ENCODE results near the gene C19orf53.

Gene C19orf53

DNA sequence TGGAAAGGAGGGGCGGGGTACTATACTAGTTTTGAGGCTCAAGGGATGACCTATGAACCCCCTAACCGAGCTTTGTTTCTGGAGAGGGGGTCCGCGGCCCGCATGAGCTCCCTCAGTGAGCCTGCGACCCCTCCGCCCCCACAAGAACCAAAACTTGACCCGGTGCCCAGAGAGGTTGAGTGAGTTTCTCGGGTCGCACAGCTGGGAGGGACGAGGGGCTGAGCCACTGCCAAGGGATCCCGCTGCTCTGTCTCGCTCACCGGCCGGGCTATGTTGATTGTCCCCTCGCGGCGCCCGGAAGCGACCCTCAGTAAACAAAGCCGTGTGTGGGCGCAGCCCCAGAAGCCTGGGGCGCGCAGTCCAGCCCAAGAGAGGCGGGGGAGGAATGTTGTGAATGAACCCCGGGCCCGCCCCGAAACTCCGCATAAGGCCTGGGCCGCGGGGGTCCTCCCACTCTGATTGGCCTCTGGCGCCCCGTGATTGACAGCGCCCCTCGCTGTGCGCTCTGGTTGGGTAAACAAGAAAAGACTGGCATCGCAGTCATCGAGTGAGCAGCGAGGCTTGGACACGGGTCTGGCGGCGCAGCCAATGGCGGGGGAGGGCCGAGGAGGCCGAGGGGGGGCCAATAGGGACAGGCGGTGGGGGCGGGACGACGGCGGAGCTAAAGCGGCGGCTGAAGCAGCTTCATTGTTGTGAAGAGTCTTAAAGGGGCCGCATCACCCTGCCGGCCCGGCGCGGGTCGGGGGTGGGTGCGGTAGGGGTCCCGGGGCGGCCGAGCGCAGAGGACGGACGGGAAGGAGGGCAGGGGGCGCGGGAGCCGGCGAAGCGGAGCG, 20.7 kb downstream of the C19orf53 start, which contains the start of gene ZSWIM4:
ZSWIM4 (plus strand) TSS at position 687 of the 833 bp plus-strand sequence. CDS start 206 bp downstream, outside the sequence.
- in situ Hi-C loops (cut with MboI; ENCODE audit: low sequenced_read_pairs), result no loop called here

DNA sequence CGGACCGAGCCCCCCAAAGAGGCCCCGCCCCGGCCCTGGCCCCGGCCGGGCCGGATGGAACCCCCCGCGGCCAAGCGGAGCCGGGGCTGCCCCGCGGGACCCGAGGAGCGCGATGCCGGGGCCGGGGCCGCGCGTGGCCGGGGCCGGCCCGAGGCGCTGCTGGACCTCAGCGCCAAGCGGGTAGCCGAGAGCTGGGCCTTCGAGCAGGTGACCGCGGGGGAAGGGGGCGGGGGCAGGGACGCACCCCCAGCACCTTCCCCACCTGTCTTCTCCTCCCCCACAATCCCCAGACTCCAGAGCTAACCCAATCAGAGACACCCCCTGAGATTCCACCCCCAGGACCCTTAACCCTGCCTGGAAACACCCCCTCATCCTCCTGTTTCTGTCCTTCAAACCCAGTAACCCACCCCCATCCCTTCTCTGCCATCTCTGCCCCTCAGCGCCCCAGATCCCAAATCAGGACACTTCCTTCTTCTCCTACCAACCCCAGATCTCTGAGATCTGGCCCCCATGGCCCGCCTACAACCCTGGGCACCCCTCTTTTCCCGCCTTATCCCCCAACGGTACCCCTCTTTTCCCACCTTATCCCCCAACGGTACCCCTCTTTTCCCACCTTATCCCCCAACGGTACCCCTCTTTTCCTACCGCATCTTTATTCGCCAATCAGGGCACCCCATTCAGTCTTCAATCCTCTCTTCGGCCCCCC, 21.5 kb downstream of the C19orf53 start:
- in situ Hi-C loops (cut with MboI; ENCODE audit: low sequenced_read_pairs), result no loop called here

- in situ Hi-C loops (cut with MboI; ENCODE audit: low sequenced_read_pairs), result no loop called here
Observed at GRCh38 chr19:13796301-13797057, 22.2 kb downstream of the C19orf53 start.

GRCh38 chr19:13797058-13797440, 22.8 kb downstream of the C19orf53 start:
- in situ Hi-C loops (cut with MboI; ENCODE audit: low sequenced_read_pairs), result no loop called here

DNA sequence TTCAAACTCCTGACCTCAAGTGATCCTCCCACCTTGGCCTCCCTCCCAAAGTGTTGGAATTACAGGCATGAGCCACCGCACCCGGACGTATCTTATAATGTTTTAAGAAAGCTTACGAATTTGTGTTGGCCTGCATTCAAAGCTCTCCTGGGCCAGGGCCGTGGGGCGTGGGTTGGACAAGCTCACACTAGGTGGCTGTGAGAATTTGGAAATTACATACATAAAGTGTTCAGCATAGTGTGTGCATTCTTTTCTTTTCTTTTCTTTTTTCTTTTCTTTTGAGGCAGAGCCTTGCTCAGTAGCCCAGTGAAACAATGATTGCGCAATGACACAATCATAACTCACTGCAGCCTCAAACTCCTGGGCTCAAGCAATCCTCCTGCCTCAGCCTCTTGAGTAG, 23.6 kb downstream of the C19orf53 start:
- in situ Hi-C loops (cut with MboI; ENCODE audit: low sequenced_read_pairs), result no loop called here

DNA sequence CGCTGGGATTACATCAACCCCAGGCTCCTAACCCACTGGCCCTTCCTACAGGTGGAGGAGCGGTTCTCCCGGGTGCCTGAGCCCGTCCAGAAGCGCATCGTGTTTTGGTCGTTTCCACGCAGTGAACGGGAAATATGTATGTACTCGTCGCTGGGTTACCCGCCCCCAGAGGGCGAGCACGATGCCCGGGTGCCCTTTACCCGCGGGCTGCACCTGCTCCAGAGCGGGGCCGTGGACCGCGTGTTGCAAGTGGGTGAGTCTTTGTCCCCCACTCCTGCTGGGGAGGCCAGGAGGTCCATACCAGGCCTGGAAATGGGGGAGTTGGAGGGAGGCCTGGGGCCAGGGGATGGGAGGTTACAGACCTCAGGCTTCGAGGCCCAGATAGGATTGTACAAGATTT, 25.4 kb downstream of the C19orf53 start:
- in situ Hi-C loops (cut with MboI; ENCODE audit: low sequenced_read_pairs), result no loop called here

GRCh38 chr19:13803038-13803437, 28.8 kb downstream of the C19orf53 start:
- in situ Hi-C loops (cut with MboI; ENCODE audit: low sequenced_read_pairs), result no loop called here

DNA sequence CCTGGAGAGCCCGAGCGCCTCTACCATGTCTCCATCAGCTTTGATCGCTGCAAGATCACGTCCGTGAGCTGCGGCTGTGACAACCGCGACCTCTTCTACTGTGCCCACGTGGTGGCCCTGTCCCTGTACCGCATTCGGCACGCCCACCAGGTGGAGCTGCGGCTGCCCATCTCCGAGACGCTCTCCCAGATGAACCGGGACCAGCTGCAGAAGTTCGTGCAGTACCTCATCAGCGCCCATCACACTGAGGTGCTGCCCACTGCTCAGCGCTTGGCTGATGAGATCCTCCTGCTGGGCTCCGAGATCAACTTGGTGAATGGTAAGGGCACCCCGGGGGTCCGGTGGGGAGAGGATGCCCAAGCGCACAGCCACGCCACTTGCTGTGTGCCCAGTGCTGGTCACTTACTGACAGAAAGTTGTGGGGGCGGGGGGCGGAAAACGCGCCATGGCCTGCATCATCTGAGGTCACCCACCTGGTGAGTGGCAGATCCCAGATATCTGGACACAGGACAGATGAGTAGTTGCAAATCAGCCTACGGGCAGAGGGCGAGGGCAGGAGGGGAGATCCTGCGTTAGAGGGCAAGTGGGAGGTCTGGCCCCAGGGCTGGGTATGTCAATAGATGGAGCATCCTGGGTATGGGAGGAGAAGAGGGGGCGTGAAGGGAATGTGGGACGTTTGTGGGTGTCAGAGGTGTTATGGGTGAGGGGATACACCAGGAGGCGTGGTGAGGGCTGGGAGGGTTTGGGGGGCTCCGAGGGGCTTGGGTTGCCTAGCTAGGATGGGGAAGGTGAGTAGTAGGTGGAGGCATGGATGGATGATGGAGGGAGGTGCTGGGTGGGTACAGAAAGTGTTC, 30.8 kb downstream of the C19orf53 start:
- in situ Hi-C loops (cut with MboI; ENCODE audit: low sequenced_read_pairs), result no loop called here

DNA sequence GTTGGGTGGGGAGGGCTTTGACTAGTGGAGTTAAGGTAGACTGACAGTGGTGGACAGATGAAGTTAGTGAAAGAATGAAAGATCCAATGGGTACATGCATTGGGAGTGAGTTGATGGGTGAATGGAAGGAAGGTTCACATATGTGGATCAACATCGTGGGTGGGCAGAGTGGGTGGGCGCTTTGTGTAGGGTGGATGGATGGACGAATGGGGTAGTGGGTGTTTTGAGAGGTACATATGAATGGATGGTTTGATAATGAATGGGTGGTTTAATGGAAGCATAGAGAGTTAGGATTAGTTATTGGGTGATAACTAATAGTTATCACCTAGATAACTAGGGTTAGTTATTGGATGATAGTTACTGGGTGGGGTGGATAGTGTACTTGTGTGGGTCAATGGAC, 32.5 kb downstream of the C19orf53 start:
- in situ Hi-C loops (cut with MboI; ENCODE audit: low sequenced_read_pairs), result no loop called here

DNA sequence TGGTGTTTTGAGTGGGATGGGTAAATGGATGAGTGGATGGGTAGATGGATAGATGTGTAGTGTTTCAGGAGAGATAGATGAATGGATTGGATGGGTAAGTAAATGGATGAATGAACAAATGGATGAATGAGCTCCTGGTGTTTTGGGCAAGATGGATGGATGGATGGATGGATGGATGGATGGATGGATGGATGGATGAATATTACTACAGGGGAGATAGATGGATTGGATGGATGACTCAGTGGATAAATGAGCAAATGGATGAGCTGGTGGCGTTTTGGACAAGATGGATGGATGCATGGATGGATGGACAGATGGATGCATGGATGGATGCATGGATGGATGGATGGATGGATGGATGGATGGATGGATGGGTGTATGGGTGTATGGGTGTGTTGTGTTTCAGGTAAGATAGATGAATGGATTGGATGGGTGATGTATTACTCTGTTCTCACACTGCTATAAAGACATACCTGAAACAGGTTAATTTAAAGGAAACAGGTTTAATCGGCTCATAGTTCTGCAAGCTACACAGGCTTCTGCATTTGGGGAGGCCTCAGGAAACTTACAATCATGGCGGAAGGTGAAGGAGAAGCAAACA, 33.3 kb downstream of the C19orf53 start:
- in situ Hi-C loops (cut with MboI; ENCODE audit: low sequenced_read_pairs), result no loop called here

DNA sequence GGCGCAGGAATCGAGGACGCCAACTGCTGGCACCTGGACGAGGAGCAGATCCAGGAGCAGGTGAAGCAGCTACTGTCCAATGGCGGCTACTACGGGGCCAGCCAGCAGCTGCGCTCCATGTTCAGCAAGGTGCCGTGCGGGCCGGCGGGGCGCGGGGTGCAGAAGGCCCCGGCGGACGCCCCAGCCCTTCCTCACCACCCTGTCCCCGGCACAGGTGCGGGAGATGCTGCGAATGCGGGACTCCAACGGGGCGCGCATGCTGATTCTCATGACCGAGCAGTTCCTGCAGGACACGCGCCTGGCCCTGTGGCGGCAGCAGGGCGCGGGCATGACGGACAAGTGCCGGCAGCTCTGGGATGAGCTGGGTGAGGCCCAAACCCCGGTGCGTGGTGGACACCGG, 34.6 kb downstream of the C19orf53 start:
- in situ Hi-C loops (cut with MboI; ENCODE audit: low sequenced_read_pairs), result no loop called here

GRCh38 chr19:13812544-13812943, 38.3 kb downstream of the C19orf53 start:
- in situ Hi-C loops (cut with MboI; ENCODE audit: low sequenced_read_pairs), result no loop called here

GRCh38 chr19:13813147-13813546, 38.9 kb downstream of the C19orf53 start:
- in situ Hi-C loops (cut with MboI; ENCODE audit: low sequenced_read_pairs), result no loop called here

DNA sequence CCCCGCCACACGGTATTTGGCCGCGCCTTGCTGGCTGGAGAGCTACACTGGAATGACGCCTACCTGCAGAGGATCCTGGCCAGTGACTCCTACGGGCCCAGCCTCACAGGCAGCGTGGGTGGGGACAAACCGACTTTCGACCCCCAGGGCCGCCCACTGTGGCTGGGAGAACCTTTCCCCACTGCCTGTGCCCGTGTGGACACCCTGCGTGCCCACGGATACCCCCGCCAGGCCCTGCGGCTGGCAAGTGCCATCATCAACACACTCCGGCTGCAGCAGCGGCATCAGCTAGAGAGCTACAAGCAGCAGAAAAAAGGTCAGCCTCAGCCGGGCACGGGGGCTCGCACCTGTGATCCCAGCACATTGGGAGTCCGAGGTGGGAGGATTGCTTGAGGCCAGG, 40.3 kb downstream of the C19orf53 start:
- in situ Hi-C loops (cut with MboI; ENCODE audit: low sequenced_read_pairs), result no loop called here

DNA sequence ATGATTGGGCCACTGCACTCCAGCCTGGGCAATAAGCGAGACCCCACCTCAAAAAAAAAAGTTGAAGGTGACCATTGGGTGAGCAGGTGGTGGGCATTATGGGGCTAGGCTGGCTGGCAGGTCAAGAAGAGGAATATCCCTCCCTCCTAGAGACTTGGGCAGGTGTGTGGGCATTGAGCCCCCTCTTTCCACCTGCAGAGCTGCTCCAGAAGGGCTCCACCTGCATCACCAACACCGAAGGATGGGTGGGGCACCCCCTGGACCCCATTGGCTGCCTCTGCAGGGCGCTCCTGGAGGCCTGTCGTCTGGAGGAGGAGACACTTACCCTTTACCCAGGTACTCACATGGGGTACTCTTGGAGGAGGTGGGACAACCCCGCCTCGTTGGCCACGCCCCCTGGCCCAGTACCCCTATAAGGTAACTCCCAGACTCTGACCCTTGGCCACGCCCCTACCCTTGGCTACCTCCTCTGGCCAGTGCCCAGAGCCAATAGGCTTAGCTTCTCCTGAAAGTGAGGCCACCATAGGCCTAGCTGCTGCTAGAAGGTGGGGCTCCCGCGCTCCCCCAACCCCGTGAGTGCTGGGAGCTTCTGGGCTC, 42.9 kb downstream of the C19orf53 start:
- in situ Hi-C loops (cut with MboI; ENCODE audit: low sequenced_read_pairs), result no loop called here

- in situ Hi-C loops (cut with MboI; ENCODE audit: low sequenced_read_pairs), result no loop called here
Observed at GRCh38 chr19:13817615-13818371, 43.5 kb downstream of the C19orf53 start.

DNA sequence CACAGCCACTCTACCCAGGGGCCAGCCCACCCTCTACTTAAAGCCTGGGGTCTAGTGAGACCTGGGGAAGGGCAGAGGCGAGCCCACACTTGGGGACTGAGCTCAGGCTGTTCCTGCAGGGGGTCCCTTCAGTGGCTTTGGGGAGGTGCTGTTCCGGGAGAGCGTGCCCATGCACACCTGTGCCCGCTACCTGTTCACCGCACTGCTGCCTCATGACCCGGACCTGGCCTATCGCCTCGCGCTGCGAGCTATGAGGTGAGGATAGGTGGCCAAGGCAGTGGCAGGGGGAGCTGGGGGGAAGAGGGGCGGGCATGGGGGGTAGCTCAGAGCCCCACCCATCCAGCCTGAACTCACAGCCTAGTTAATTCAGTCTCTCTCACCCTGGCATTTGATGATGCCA, 45.0 kb downstream of the C19orf53 start:
- in situ Hi-C loops (cut with MboI; ENCODE audit: low sequenced_read_pairs), result no loop called here

- in situ Hi-C loops (cut with MboI; ENCODE audit: low sequenced_read_pairs), result no loop called here
Observed at GRCh38 chr19:13821292-13821691, 47.0 kb downstream of the C19orf53 start.

GRCh38 chr19:13823256-13823655, 49.0 kb downstream of the C19orf53 start:
- in situ Hi-C loops (cut with MboI; ENCODE audit: low sequenced_read_pairs), result no loop called here
